ENCODE results near the gene CAPZA1. TPM values are rescaled to one million over a fixed set of nuclear protein-coding genes. Genes with fewer than 3 reads are reported as not detected.
"Not testable (repeated sequence)": the region's sequence is repeated elsewhere in the genome, so short reads cannot be mapped to it uniquely, and the experiment has no call there.

Gene CAPZA1
- polyA plus RNA-seq, 1 donor from 2014 or later: 82.2 TPM

GRCh38 chr1:112638110-112638428 lies 18.4 kb downstream of the CAPZA1 start:
- peaks cover 60% of the 10 kb centered on the region for H3K79me2 ChIP-seq (replicated peaks; ENCODE audit: insufficient read depth, low read length)
- TF ChIP-seq POLR2AphosphoS5 (IDR thresholded peaks at IDR 0.05): no peak
- TF ChIP-seq MXI1 (conservative IDR thresholded peaks at IDR 0.05; ENCODE audit: poor library complexity, severe bottlenecking): no peak
- no peak for TF ChIP-seq SMC3 (conservative IDR thresholded peaks at IDR 0.05; ENCODE audit: poor library complexity)
- no peak for TF ChIP-seq CTCF (IDR thresholded peaks at IDR 0.05; ENCODE audit: poor library complexity, severe bottlenecking)
- TF ChIP-seq RAD21 (conservative IDR thresholded peaks at IDR 0.05): no peak
- TF ChIP-seq TAF1 (IDR thresholded peaks at IDR 0.05; ENCODE audit: low read depth): no peak
- TF ChIP-seq EZH2 (IDR thresholded peaks at IDR 0.05; ENCODE audit: borderline replicate concordance, insufficient read depth, low read length, poor library complexity, severe bottlenecking): no peak
- TF ChIP-seq, protein P1, sequence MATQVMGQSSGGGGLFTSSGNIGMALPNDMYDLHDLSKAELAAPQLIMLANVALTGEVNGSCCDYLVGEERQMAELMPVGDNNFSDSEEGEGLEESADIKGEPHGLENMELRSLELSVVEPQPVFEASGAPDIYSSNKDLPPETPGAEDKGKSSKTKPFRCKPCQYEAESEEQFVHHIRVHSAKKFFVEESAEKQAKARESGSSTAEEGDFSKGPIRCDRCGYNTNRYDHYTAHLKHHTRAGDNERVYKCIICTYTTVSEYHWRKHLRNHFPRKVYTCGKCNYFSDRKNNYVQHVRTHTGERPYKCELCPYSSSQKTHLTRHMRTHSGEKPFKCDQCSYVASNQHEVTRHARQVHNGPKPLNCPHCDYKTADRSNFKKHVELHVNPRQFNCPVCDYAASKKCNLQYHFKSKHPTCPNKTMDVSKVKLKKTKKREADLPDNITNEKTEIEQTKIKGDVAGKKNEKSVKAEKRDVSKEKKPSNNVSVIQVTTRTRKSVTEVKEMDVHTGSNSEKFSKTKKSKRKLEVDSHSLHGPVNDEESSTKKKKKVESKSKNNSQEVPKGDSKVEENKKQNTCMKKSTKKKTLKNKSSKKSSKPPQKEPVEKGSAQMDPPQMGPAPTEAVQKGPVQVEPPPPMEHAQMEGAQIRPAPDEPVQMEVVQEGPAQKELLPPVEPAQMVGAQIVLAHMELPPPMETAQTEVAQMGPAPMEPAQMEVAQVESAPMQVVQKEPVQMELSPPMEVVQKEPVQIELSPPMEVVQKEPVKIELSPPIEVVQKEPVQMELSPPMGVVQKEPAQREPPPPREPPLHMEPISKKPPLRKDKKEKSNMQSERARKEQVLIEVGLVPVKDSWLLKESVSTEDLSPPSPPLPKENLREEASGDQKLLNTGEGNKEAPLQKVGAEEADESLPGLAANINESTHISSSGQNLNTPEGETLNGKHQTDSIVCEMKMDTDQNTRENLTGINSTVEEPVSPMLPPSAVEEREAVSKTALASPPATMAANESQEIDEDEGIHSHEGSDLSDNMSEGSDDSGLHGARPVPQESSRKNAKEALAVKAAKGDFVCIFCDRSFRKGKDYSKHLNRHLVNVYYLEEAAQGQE (IDR thresholded peaks at IDR 0.05; ENCODE audit: borderline replicate concordance): no peak
- TF ChIP-seq EP300 (conservative IDR thresholded peaks at IDR 0.05; ENCODE audit: poor library complexity, severe bottlenecking): no peak
- H3K27me3 ChIP-seq (ENCODE audit: insufficient read depth, low read depth, low read length): no peaks in the 10 kb centered on the region
- no peaks in the 10 kb centered on the region for H4K20me1 ChIP-seq (ENCODE audit: insufficient read depth)
- H2AFZ ChIP-seq (ENCODE audit: low read depth, low read length): no peak overlapping the region
- H3F3A ChIP-seq (ENCODE audit: insufficient read depth, low read length, poor library complexity, severe bottlenecking): no peaks in the 10 kb centered on the region
- H3K9me2 ChIP-seq (ENCODE audit: insufficient read depth, low read length): no peaks in the 10 kb centered on the region
- no peaks in the 10 kb centered on the region for H3K36me3 ChIP-seq (ENCODE audit: insufficient read depth, low read length)
- H3K9ac ChIP-seq (ENCODE audit: low read length): no peak overlapping the region
- H3K9me3 ChIP-seq (ENCODE audit: low read length): no peaks in the 10 kb centered on the region
- no peak overlapping the region for H3K27ac ChIP-seq (ENCODE audit: low read length)
- H3K4me2 ChIP-seq (ENCODE audit: low read length): no peak overlapping the region
- H3K4me3 ChIP-seq (ENCODE audit: low read length): no peak overlapping the region

DNA sequence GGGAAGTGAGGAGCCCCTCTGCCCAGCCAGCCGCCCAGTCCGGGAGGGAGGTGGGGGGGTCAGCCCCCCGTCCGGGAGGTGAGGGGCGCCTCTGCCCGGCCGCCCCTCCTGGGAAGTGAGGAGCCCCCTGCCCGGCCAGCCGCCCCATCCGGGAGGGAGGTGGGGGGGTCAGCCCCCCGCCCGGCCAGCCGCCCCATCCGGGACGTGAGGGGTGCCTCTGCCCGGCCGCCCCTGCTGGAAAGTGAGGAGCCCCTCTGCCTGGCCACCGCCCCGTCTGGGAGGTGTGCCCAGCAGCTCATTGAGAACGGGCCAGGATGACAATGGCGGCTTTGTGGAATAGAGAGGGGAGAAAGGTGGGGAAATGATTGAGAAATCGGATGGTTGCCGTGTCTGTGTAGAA lies 20.8 kb downstream of the CAPZA1 start:
- H3K79me2 ChIP-seq (replicated peaks; ENCODE audit: insufficient read depth, low read length): peaks cover 54% of the 10 kb centered on the region
- not testable (repeated sequence) for H3K4me2 ChIP-seq (ENCODE audit: low read length); H3F3A ChIP-seq (ENCODE audit: insufficient read depth, low read length, poor library complexity, severe bottlenecking); H3K27me3 ChIP-seq (ENCODE audit: insufficient read depth, low read depth, low read length); H3K27ac ChIP-seq (ENCODE audit: low read length); H4K20me1 ChIP-seq (ENCODE audit: insufficient read depth); H3K9me3 ChIP-seq (ENCODE audit: low read length); H3K9ac ChIP-seq (ENCODE audit: low read length); H3K4me3 ChIP-seq (ENCODE audit: low read length); H2AFZ ChIP-seq (ENCODE audit: low read depth, low read length); H3K36me3 ChIP-seq (ENCODE audit: insufficient read depth, low read length); H3K9me2 ChIP-seq (ENCODE audit: insufficient read depth, low read length)

GRCh38 chr1:112643080-112643479 lies 23.4 kb downstream of the CAPZA1 start:
- H2AFZ ChIP-seq (ENCODE audit: low read depth, low read length): no peak overlapping the region
- H3F3A ChIP-seq (ENCODE audit: insufficient read depth, low read length, poor library complexity, severe bottlenecking): no peaks in the 10 kb centered on the region
- no peaks in the 10 kb centered on the region for H3K27me3 ChIP-seq (ENCODE audit: insufficient read depth, low read depth, low read length)
- no peak overlapping the region for H3K9ac ChIP-seq (ENCODE audit: low read length)
- no peaks in the 10 kb centered on the region for H4K20me1 ChIP-seq (ENCODE audit: insufficient read depth)
- peaks cover 37% of the 10 kb centered on the region for H3K79me2 ChIP-seq (replicated peaks; ENCODE audit: insufficient read depth, low read length)
- no peak overlapping the region for H3K4me3 ChIP-seq (ENCODE audit: low read length)
- H3K9me3 ChIP-seq (ENCODE audit: low read length): no peaks in the 10 kb centered on the region
- TF ChIP-seq, protein P1 (IDR thresholded peaks at IDR 0.05; ENCODE audit: borderline replicate concordance): no peak
- TF ChIP-seq EP300 (conservative IDR thresholded peaks at IDR 0.05; ENCODE audit: poor library complexity, severe bottlenecking) (no peak), POLR2AphosphoS5 (IDR thresholded peaks at IDR 0.05) (no peak), TAF1 (IDR thresholded peaks at IDR 0.05; ENCODE audit: low read depth) (no peak), MXI1 (conservative IDR thresholded peaks at IDR 0.05; ENCODE audit: poor library complexity, severe bottlenecking) (no peak), RAD21 (conservative IDR thresholded peaks at IDR 0.05) (no peak), EZH2 (IDR thresholded peaks at IDR 0.05; ENCODE audit: borderline replicate concordance, insufficient read depth, low read length, poor library complexity, severe bottlenecking) (no peak), SMC3 (conservative IDR thresholded peaks at IDR 0.05; ENCODE audit: poor library complexity) (no peak), CTCF (IDR thresholded peaks at IDR 0.05; ENCODE audit: poor library complexity, severe bottlenecking) (no peak)
- no peaks in the 10 kb centered on the region for H3K9me2 ChIP-seq (ENCODE audit: insufficient read depth, low read length)
- H3K27ac ChIP-seq (ENCODE audit: low read length): no peak overlapping the region
- no peak overlapping the region for H3K4me2 ChIP-seq (ENCODE audit: low read length)
- H3K36me3 ChIP-seq (ENCODE audit: insufficient read depth, low read length): no peaks in the 10 kb centered on the region

Data from neural cell (in vitro differentiated cells).